Right ventricle myocardium superior (tissue), 1 donor: ENCODE data around the gene RNF149. TPM values are rescaled to one million over a fixed set of nuclear protein-coding genes. Genes with fewer than 3 reads are reported as not detected.
"Not testable (repeated sequence)": the region's sequence is repeated elsewhere in the genome, so short reads cannot be mapped to it uniquely, and the experiment has no call there.

Source experiments
- ATAC-seq: fragments of 200-7000 bp; cut with Tn5 transposase; one replicate; pipeline ENCODE4 v1.9.1; 2020; ENCODE audit warnings: mild to moderate bottlenecking; ENCODE audit not compliant: poor library complexity
- DNase-seq: peaks from one replicate; pipeline ENCODE4 v3.0.0-alpha.2; 2020
- intact Hi-C: fragments of 100-400 bp; cut with DNase I; formaldehyde crosslinking; loops from one replicate; pipeline ENCODE4 v1.11.2; 2022
- total RNA-seq: library from RNA; stranded (reverse); fragmentation: NEBNext Ultra II Directional; extraction: Animal tissue kit (Norgen Biotek cat#: 25700); gene quantifications from one replicate; pipeline ENCODE4 v1.2.1, GENCODE V29; 2021
- donor health status: DM: no; HTN: yes; CAD: no; lungs with severe emphysema.

Gene RNF149
- total RNA-seq, 1 donor from 2014 or later: 14.0 TPM

- ATAC-seq (no peak), DNase-seq (no peak)
- intact Hi-C loops: no loop called here
Observed at GRCh38 chr2:101339266-101339880, 30.9 kb upstream of the RNF149 start.

DNA sequence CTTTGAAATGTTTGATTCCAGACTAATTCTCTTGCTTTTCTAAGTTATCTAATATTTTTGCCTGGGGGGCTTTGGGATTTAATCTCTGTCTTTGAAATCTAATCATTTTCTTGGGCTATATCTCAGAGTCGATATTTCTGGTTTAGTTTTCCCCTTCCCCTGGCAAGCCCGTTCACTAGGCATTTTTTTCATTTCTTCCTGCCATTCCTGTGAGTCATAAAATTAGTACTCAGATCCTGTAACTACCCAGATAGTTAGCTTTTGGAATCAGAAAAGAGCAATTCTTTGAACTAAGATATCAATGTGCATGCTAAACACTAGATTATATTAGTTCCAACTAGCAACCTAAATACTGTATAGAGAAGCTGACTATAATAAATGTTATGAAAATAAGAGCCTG is 29.4 kb upstream of the RNF149 start:
- no peak for DNase-seq
- intact Hi-C loops: no loop called here
- ATAC-seq: no peak

DNA sequence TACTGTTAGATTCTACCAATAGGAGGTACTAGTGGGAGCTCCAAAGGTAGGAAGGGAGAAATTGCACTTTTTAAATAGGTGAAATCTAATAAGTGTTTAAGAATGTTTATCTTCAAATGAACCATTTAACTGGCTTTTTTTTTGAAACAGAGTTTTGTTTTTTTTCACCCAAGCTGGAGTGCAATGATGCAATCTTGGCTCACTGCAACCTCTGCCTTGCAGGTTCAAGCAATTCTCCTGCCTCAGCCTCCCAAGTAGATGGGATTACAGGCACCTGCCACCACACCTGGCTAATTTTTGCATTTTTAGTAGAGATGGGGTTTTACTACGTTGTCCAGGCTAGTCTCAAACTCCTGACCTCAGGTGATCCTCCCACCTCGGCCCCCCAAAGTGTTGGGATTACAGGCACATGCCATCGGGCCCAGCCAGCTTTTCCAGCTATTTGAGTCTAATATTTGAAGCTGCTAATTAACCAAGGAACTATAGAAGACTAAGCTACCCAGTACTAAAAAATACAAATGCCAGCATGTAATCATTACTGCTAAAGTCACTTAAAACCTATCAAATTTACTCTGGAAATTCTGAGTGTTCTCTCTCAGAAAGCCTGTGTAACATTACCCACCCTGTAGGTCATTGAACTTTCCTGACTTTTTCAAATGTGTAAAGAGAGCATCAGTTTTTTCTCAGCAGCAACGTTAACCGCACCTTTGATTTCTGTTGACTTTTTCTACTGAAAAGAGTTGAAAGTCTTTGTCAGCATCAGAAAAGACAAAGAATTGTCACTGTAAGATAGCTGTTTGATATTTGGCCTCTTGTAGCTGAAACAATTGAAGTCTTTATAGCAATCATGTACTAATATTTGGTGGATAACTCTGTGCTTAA is 24.6 kb upstream of the RNF149 start:
- no peak for ATAC-seq
- intact Hi-C loops: no loop called here
- DNase-seq: no peak

DNA sequence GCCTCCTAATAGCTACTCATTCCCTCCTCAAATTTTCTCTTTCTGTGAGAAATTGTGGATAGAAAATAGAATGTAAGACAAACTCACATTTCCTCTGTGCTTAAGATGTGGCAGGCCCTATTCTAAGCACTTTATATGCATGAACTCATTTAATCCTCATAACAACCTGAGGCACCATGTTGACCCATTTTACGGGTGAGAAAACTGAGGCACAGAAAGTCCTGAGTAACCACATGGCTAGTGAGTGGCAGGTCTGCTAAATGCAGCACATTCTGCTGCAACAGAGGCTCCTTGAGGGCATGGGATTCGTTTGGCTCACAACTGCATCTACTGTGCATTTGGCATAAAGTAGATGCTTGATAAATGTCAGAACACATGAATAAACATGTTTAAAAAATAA is 22.7 kb upstream of the RNF149 start:
- ATAC-seq (no peak), DNase-seq (no peak)
- intact Hi-C loops: no loop called here

DNA sequence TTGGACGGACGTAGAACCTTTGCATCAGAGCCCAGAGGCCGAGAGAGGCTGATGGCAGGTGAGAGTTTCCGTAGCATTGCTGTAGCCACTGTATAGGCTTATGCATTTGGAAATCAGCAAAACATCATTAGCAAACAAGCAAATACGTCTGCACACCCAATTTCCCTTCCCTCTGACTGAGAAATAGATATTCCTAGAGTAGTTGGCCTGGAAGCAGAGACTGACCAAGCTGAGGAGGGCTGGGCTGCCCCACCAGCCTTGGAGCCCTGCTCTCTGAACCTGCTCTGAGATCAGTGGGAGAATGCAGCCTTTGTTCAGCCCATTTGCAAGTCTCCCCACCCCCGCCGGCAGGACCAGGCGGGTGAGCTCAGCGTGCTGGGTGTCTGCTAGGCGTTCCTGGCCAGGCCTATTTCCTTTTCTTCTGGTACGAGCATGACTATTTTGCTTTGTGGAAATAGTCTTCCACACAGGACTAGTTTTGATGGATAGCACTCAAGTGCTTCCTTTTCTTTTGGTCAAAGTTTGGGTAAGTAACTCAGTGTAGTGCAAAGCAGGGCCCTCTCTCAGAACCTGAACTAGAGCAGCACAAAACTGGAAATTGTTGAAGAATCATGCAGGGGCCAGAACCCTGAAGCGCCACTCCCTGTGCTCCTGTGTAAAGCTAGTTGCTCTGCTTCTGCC is 21.9 kb upstream of the RNF149 start:
- intact Hi-C loops: no loop called here

DNA sequence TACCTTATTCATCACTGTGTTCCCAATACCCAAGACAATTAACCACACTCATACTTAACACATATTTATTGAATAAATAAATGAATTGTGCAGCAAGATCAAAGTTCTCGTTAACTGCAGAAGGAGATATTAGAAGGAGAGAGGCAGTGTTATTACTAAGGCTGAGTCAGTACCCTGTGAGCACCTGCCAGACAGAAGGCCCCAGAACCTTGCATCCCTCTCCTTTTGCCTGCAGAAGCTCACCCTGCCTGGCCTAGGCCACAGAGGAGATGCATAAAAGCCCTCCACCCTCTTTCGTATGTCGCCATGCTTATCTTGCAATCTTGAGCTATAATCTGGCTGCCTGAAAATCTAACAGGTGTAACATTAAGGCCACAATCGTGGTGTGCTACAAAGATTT is 20.5 kb upstream of the RNF149 start:
- DNase-seq: no peak
- intact Hi-C loops: no loop called here
- ATAC-seq: peak; percentile 17

More for the DNA sequence above, 21.9 kb upstream of the RNF149 start:
- DNase-seq (peak; percentile 75), ATAC-seq (peak; percentile 58)

DNA sequence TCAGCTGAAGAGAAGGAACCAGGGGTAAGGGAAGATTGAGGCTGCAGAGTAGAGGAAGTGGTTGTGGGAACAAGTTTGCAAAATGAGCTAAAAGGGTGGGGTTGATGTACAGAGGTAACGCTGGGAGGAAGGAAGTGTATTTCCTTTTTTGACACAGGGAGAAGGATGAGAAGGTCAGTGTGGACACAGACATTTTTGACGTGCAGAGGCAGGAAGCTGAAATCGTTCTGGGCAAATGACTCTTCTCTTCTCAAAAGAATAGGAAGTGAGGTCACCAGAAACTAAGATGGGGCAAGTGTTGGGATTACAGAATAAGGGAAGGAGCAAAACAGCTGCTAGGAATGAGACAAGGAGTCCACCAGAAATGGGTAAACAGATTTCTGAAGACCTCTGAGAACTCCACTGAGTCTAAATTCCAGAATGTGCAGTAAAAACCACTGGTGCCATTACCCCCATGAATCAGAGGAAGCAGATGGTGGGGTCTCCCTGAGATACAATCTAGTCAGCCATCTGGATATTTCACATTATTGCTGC is 20.0 kb upstream of the RNF149 start:
- ATAC-seq (peak; percentile 83), DNase-seq (no peak)
- intact Hi-C loops: no loop called here

- no peak for ATAC-seq
- intact Hi-C loops: no loop called here
- no peak for DNase-seq
Observed at GRCh38 chr2:101327863-101328394, 19.4 kb upstream of the RNF149 start.

- DNase-seq (no peak), ATAC-seq (no peak)
- intact Hi-C loops: no loop called here
Observed at GRCh38 chr2:101325425-101325824, 16.9 kb upstream of the RNF149 start.

DNA sequence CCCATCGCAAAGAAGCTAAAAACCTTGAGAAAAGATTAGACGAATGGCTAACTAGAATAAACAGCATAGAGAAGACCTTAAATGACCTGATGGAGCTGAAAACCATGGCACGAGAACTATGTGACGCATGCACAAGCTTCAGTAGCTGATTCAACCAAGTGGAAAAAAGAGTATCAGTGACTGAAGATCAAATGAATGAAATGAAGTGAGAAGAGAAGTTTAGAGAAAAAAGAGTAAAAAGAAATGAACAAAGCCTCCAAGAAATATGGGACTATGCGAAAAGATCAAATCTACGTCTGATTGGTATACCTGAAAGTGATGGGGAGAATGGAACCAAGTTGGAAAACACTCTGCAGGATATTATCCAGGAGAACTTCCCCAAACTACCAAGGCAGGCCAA is 8.1 kb upstream of the RNF149 start:
- DNase-seq, intact Hi-C loops, ATAC-seq: not testable (repeated sequence)

GRCh38 chr2:101311696-101312017 is 3.2 kb upstream of the RNF149 start:
- DNase-seq: no peak
- intact Hi-C loops: no loop called here
- no peak for ATAC-seq

DNA sequence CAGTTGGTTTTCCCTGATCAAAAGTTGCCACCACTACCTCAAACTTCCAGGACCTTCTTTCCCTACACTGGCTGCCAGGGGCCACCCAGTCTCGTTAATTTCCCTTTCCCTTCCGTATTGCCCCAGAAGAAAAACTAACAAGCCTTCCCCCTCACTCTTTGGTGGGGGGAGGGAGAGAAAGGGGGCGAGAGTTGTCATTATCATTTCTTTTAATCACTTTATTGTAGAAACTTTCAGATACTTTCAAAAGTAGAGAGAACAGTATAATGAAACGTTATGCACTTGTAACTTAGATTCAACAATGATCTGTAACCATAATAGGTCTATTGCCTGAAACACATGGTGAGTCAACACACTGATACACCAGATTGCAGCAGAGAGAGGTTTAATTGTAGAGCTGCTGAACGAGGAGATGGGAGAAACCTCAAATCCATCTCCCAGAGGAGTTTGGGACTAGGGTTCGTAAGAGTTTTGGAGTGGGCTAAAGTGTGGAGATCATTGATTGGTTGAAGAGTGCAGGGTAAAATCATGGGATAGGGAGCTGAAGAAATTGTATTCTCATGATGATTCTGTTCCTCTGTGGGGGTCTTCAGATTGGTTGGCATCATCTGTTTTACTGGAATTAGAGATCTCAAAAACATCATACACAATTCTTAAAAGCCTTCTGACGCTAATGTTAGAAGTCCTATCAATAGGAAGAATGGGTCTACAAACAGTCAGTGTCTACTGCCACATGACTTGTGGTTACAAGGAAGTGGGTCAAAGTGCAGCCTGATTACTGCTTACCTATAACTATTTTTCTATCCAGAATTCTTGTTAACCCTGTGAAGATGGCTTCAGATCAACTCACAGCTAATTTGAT is 2.6 kb upstream of the RNF149 start:
- intact Hi-C loops: no loop called here
- ATAC-seq (no peak), DNase-seq (no peak)

- intact Hi-C loops: no loop called here
- no peak for ATAC-seq
- DNase-seq: no peak
Observed at GRCh38 chr2:101310090-101310833, 1.8 kb upstream of the RNF149 start.

- ATAC-seq: peak; percentile 21
- intact Hi-C loops: no loop called here
- no peak for DNase-seq
Observed at GRCh38 chr2:101307950-101308431, 510 bp downstream of the RNF149 start.

DNA sequence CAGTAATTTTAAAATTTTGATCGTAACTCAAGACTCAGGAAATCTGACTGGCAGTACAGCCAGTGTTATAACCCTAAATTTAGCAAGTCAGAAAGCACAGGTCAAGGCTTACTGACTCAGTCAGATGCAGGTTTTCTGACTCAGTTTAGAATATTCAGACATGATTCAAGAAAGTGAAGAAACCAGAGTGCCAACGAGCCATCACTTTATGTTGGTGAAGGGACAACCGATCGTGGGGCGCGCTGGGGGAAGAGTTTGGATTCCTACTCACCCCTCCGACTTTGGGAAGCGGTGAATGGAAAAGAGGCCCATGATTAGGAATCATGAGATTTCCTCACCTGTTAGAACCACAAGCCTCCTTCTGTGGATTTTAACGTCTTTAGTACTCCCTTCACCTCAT is 998 bp downstream of the RNF149 start:
- DNase-seq (no peak), ATAC-seq (no peak)
- intact Hi-C loops: no loop called here

GRCh38 chr2:101306410-101306809 is 2.1 kb downstream of the RNF149 start:
- no peak for DNase-seq
- intact Hi-C loops: no loop called here
- ATAC-seq: no peak

GRCh38 chr2:101305492-101306078 is 2.9 kb downstream of the RNF149 start:
- no peak for DNase-seq
- intact Hi-C loops: no loop called here
- no peak for ATAC-seq
